WTC11 (cell line): Measurements from ENCODE around the gene BPGM.

Experiments used
- ATF1 ChIP-seq: sonication (generic); formaldehyde crosslinking; IDR thresholded peaks from 2 replicates; pipeline ENCODE4 v1.8.1; 2023; ENCODE audit warnings: mild to moderate bottlenecking, moderate library complexity, missing genetic modification reagents
- CTCF ChIP-seq: fragments of 200-600 bp; IDR thresholded peaks from 2 replicates; pipeline ENCODE4 v1.8.0; 2022; ENCODE audit warnings: antibody characterized with exemption
- E2F1 ChIP-seq: sonication (generic); formaldehyde crosslinking; IDR thresholded peaks from 2 replicates; pipeline ENCODE4 v1.8.0; 2022; ENCODE audit warnings: mild to moderate bottlenecking, missing genetic modification reagents
- GABPB1 ChIP-seq: sonication (generic); formaldehyde crosslinking; IDR thresholded peaks from 2 replicates; pipeline ENCODE4 v1.8.1; 2023; ENCODE audit warnings: mild to moderate bottlenecking, missing genetic modification reagents
- MXD4 ChIP-seq: fragments of 250-450 bp; sonication (Bioruptor Pico); IDR thresholded peaks from 2 replicates; pipeline ENCODE4 v1.8.0; 2021; ENCODE audit warnings: mild to moderate bottlenecking, moderate library complexity, borderline replicate concordance
- TEAD4 ChIP-seq: sonication (generic); formaldehyde crosslinking; IDR thresholded peaks from 2 replicates; pipeline ENCODE4 v1.8.0; 2022; ENCODE audit warnings: mild to moderate bottlenecking, missing genetic modification reagents
- USF1 ChIP-seq: sonication (generic); formaldehyde crosslinking; IDR thresholded peaks from 2 replicates; pipeline ENCODE4 v1.8.0; 2022; ENCODE audit warnings: mild to moderate bottlenecking, missing genetic modification reagents
- ZNF121 ChIP-seq: sonication (generic); formaldehyde crosslinking; IDR thresholded peaks from 2 replicates; pipeline ENCODE4 v1.8.0; 2023; ENCODE audit warnings: missing genetic modification reagents
- ZNF232 ChIP-seq: sonication (generic); formaldehyde crosslinking; IDR thresholded peaks from 2 replicates; pipeline ENCODE4 v1.8.0; 2022; ENCODE audit warnings: mild to moderate bottlenecking, missing genetic modification reagents

DNA sequence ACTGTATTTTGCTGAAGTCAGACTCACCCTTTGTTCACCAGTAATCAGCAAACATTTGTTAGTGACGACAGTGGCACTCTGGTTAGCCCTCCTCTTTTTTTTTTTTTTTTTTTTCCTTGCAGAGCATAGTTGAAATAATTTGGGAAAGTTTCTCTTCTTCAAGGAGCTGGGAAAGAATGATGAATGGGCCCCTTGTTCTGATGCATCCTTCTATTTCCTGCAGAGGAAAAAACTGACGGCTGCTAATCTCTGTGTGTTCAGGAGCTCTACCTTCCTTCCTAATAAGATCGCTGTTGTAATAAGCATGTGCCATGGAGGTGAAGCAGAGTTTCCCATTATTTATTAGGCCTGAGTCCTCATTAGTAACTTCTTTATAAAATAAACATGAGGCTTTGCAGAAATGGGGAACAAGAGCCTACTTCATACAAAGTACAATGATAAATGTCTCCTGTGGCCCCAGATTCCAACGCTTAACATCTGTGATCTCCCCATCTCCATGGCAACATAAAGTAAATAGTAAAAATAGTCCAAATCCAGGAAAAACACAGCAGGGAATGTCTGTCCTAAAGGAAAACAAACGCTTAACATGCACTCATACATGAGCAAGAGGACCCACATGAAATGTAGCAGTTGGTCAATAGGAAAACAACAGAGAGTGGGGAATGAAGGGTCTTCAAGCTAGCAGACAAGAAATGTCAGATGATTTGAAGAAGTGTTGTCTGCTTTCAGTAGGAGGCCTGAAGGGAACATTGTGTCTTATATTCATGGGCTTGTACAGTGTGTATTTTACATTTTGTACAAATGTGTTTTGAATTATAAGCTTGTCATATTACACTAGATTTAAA, 73.7 kb downstream of the BPGM start:
- no peak for TF ChIP-seq GABPB1 (CRISPR knock-in tag)
- no peak for TF ChIP-seq CTCF
- no peak for TF ChIP-seq ZNF121
- TF ChIP-seq MXD4 (CRISPR knock-in tag) = no peak
- no peak for TF ChIP-seq ATF1 (CRISPR knock-in tag)
- no peak for TF ChIP-seq ZNF232 (CRISPR knock-in tag)
- TF ChIP-seq E2F1 (CRISPR knock-in tag) = no peak
- TF ChIP-seq USF1 (CRISPR knock-in tag) = no peak
- no peak for TF ChIP-seq TEAD4 (CRISPR knock-in tag)
